ENCODE results near the gene TRIM8. TPM values are rescaled to one million over a fixed set of nuclear protein-coding genes. Genes with fewer than 3 reads are reported as not detected.

Gene TRIM8
- total and polyA plus RNA-seq, 2 of the 4 experiments (the other 2 are of a cell fraction), result 25.5 to 126 TPM

DNA sequence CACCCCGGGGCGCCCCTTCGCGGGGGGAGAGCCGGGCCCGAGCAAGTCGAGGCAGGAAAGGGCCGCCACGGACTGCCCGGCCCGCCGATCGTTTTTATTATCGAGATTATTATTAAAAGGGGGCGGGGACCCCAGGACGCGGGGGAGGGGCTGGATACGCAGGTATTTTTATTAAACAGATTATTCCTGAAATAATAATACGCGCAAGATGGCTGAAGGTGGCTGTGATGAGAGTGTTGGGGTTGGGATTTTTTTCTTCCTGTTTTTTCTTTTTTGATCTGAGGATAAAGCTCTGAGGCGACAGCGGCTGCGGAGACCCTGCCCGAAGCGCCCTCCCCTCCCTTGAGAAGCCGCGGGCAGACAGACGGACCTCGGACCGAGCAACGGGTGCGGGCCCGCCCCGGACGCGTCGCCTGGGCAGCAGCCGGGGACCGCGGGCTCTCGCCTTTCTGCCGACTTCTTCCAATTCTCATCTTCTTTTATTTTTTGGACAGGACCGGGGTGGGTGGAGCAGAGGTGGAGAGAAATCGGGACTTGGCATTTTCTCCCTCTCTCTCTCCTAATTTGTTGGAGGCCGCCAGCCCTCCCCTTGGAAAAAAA lies 1.4 kb upstream of the TRIM8 start:
- Histone ChIP-seq H3K27me3 (ENCODE audit: control insufficient read depth, insufficient read depth, low read length) (no peaks in the 10 kb centered on the region), H3K4me2 (ENCODE audit: low read depth, low read length) (peak overlapping the region; percentile 85), H4K8ac (ENCODE audit: low read depth in 2 of 2, low read length in 2 of 2) (peak overlapping the region; percentile 83), H3K14ac (replicated peaks; ENCODE audit: low read depth, low read length) (peak overlapping the region; percentile 93), H2BK20ac (ENCODE audit: low read depth, low read length) (no peak overlapping the region), H2AK5ac (ENCODE audit: low read depth, low read length) (peak overlapping the region; percentile 65; the same call in 1 of the 2 replicates), H4K91ac (ENCODE audit: insufficient read depth, low read depth, low read length) (peak overlapping the region; percentile 82), H4K5ac (ENCODE audit: low read depth, low read length) (peak overlapping the region; percentile 54), H2BK5ac (ENCODE audit: low read depth, low read length, poor library complexity, severe bottlenecking) (peak overlapping the region; percentile 92), H4K20me1 (ENCODE audit: insufficient read depth, low read length) (peaks cover 34% of the 10 kb centered on the region), H2AK9ac (replicated peaks; ENCODE audit: low read depth, low read length, poor library complexity) (peak overlapping the region; percentile 98), H3K36me3 (ENCODE audit: control insufficient read depth, insufficient read depth, low read length) (peaks cover 6% of the 10 kb centered on the region; the same call in 1 of the 2 replicates), H2BK15ac (ENCODE audit: low read depth, low read length) (no peak overlapping the region), H3K79me1 (ENCODE audit: low read depth in 1 of 2, low read length in 2 of 2) (peaks cover 0 to 21% of the 10 kb centered on the region in 2 experiments; a peak in 2 of 4 replicates), H3K4me1 (ENCODE audit: control insufficient read depth, insufficient read depth, low read length) (peaks cover 10% of the 10 kb centered on the region), H2BK120ac (ENCODE audit: low read depth, low read length) (peak overlapping the region; percentile 74), H3K27ac (ENCODE audit: insufficient read depth, low read length) (peak overlapping the region; percentile 95), H3K4ac (ENCODE audit: low read depth, low read length) (peak overlapping the region; percentile 94), H3K9ac (ENCODE audit: low read depth, low read length) (peak overlapping the region; percentile 94), H2AFZ (replicated peaks; ENCODE audit: low read length, poor library complexity) (peak overlapping the region; percentile 89), H3K9me1 (ENCODE audit: insufficient read depth, low read length) (peaks cover 8% of the 10 kb centered on the region), H3K56ac (ENCODE audit: extremely low read depth, insufficient read depth, low read length) (peak overlapping the region; percentile 81), H3K4me3 (ENCODE audit: insufficient read depth, low read depth, low read length) (peak overlapping the region; percentile 77), H3K23ac (ENCODE audit: low read depth, low read length) (peak overlapping the region; percentile 74; the same call in 1 of the 2 replicates), H3K9me3 (ENCODE audit: control insufficient read depth, insufficient read depth, low read length) (no peaks in the 10 kb centered on the region), H3K18ac (ENCODE audit: low read depth, low read length) (peak overlapping the region; percentile 88)
- BruUV-seq (replicated peaks), result no TSS peak
- TF ChIP-seq, protein P1, sequence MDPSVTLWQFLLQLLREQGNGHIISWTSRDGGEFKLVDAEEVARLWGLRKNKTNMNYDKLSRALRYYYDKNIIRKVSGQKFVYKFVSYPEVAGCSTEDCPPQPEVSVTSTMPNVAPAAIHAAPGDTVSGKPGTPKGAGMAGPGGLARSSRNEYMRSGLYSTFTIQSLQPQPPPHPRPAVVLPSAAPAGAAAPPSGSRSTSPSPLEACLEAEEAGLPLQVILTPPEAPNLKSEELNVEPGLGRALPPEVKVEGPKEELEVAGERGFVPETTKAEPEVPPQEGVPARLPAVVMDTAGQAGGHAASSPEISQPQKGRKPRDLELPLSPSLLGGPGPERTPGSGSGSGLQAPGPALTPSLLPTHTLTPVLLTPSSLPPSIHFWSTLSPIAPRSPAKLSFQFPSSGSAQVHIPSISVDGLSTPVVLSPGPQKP (IDR thresholded peaks at IDR 0.05; ENCODE audit: borderline replicate concordance, low read depth, low read length), result no peak
- TF ChIP-seq POLR2A (IDR thresholded peaks at IDR 0.05; ENCODE audit: low read depth, low read length), result peak; percentile 11
- intact Hi-C loops (cut with micrococcal nuclease) (loop anchor here (1.0 to 10.0 kb wide), 3 partner anchors 14 to 248 kb away; partner anchors contain the start of gene NFKB2), dilution Hi-C loops (cut with HindIII; ENCODE audit: low sequenced_read_pairs, unreplicated experiment) (no loop called here), in situ Hi-C loops (cut with MboI; ENCODE audit: low sequenced_read_pairs) (no loop called here)
- ChIA-PET CTCF (interaction anchor here (0.6 kb wide), 1 partner anchor 1501 kb away, joined by 3 read pairs; no protein-coding TSS in a partner anchor), POLR2A (ENCODE audit: unreplicated experiment) (interaction anchor here (0.7 to 1.4 kb wide), 2 partner anchors 13 to 15 kb away, joined by 3 to 12 read pairs; no protein-coding TSS in a partner anchor)
- DNase-seq (peak; percentile 56), ATAC-seq (ENCODE audit: low read depth) (no peak)
- 0% methylated on average over 2 of the region's 45 CpGs; no CpG with 5 or more reads in 1 of the 2 experiments for WGBS, 2 experiments (ENCODE audit: extremely low coverage in 2 of 2, insufficient read length in 1 of 2)
